Thyroid gland (tissue), 4 donors: ENCODE measurements around the gene YBX3. TPM values are rescaled to one million over a fixed set of nuclear protein-coding genes. Genes with fewer than 3 reads are reported as not detected.
A peak's percentile ranks its signal among the peaks of the same experiment; 100 is the strongest.

Experiments used
- DNase-seq, 2 donors: peaks; one replicate each; pipeline ENCODE4 v3.0.0-alpha.2; 2019
- H3K27ac ChIP-seq, 3 donors: fragments of 200-600 bp; sonication (generic); 1 replicate in 2 of 3; 2 replicates in 1 of 3; pipeline ENCODE4 v1.5.1; 2016 to 2019; ENCODE audit warnings: mild to moderate bottlenecking in 1 of 3, moderate library complexity in 1 of 3
- H3K27me3 ChIP-seq: fragments of 200-600 bp; sonication (generic); one replicate; pipeline ENCODE4 v1.5.1; 2019
- H3K36me3 ChIP-seq, 2 donors: fragments of 200-600 bp; sonication (generic); one replicate each; pipeline ENCODE4 v1.5.1; 2016 to 2019
- H3K4me1 ChIP-seq, 2 donors: fragments of 200-600 bp; sonication (generic); one replicate each; pipeline ENCODE4 v1.5.1; 2017 to 2019
- H3K4me3 ChIP-seq, 3 donors: fragments of 200-600 bp; sonication (generic); replicated peaks in 1 of 3; 1 replicate in 2 of 3; 2 replicates in 1 of 3; pipeline ENCODE4 v1.5.1; 2016; ENCODE audit warnings: mild to moderate bottlenecking in 1 of 3
- H3K9me3 ChIP-seq: fragments of 200-600 bp; sonication (generic); one replicate; pipeline ENCODE4 v1.5.1; 2017
- CTCF ChIP-seq, 6 experiments: fragments of 200-600 bp in 3 of 6; fragments of 450-650 bp in 3 of 6; sonication (generic) in 3 of 6; IDR thresholded peaks; one replicate each; pipeline ENCODE4 v1.5.1; 2016 to 2019; ENCODE audit warnings: antibody characterized with exemption in 6 of 6, mild to moderate bottlenecking in 2 of 6, inconsistent platforms in 1 of 6, moderate library complexity in 1 of 6
- POLR2A ChIP-seq, 2 donors: fragments of 450-650 bp; IDR thresholded peaks; one replicate each; pipeline ENCODE4 v1.6.1; 2017; ENCODE audit warnings: antibody characterized with exemption in 2 of 2, mild to moderate bottlenecking in 2 of 2, moderate library complexity in 1 of 2
- WGBS, 2 donors: methylation state at CpG; one replicate each; pipeline ENCODE4 v1.1.5; 2017; 5-methylcytosine and 5-hydroxymethylcytosine counted together
- intact Hi-C: fragments of 100-400 bp; cut with DNase I; formaldehyde crosslinking; loops from one replicate; pipeline ENCODE4 v1.15.1; 2023
- total RNA-seq, 4 donors: library from RNA; depleted of rRNA; stranded (reverse); fragments of >200 nt; gene quantifications; one replicate each; pipeline ENCODE4 v1.2.3, GENCODE V29; 2016

YBX3 gene
- total RNA-seq, 4 donors from 2014 or later = 123 to 351 (median 233) TPM

- no peaks in the 10 kb centered on the region for H3K27me3 ChIP-seq
- H3K9me3 ChIP-seq = no peaks in the 10 kb centered on the region
- TF ChIP-seq POLR2A (IDR thresholded peaks at IDR 0.05) (no peak), CTCF (IDR thresholded peaks at IDR 0.05) (no peak)
- no peak overlapping the region for H3K4me3 ChIP-seq
- H3K4me1 ChIP-seq = peaks cover 17 to 46% of the 10 kb centered on the region in 2 donors
- H3K36me3 ChIP-seq = peaks cover 32 to 41% of the 10 kb centered on the region in 2 donors
- peak overlapping the region in 2 of 3 donors; percentile 1 to 47 for H3K27ac ChIP-seq
- WGBS, 2 donors = 66 to 80% methylated on average over 4 of the region's 4 CpGs
- no peak for DNase-seq
- intact Hi-C loops = no loop called here
These were observed 6.8 kb downstream of the YBX3 start for GRCh38 chr12:10716277-10716676.

- Histone ChIP-seq H3K27ac (no peak overlapping the region), H3K36me3 (peaks cover 32 to 46% of the 10 kb centered on the region in 2 donors), H3K27me3 (no peaks in the 10 kb centered on the region), H3K4me3 (no peak overlapping the region), H3K4me1 (peaks cover 14 to 40% of the 10 kb centered on the region in 2 donors), H3K9me3 (no peaks in the 10 kb centered on the region)
- intact Hi-C loops = no loop called here
- WGBS, 2 donors = 92 to 95% methylated on average over 6 of the region's 6 CpGs
- DNase-seq = no peak
- TF ChIP-seq CTCF (IDR thresholded peaks at IDR 0.05) (no peak), POLR2A (IDR thresholded peaks at IDR 0.05) (no peak)
These were observed 7.6 kb downstream of the YBX3 start for GRCh38 chr12:10715491-10715890.

- TF ChIP-seq CTCF (IDR thresholded peaks at IDR 0.05) (no peak), POLR2A (IDR thresholded peaks at IDR 0.05) (no peak)
- intact Hi-C loops = no loop called here
- WGBS, 2 donors = 95 to 97% methylated on average over 16 of the region's 16 CpGs
- peaks cover 31 to 65% of the 10 kb centered on the region in 2 donors for H3K36me3 ChIP-seq
- no peaks in the 10 kb centered on the region for H3K9me3 ChIP-seq
- peaks cover 0 to 13% of the 10 kb centered on the region in 2 donors for H3K4me1 ChIP-seq
- H3K27ac ChIP-seq = no peak overlapping the region
- H3K27me3 ChIP-seq = no peaks in the 10 kb centered on the region
- H3K4me3 ChIP-seq = no peak overlapping the region
- DNase-seq = no peak
These were observed 13.3 kb downstream of the YBX3 start for GRCh38 chr12:10709808-10710207.

- 49 to 61% methylated on average over 4 of the region's 4 CpGs for WGBS, 2 donors
- Histone ChIP-seq H3K36me3 (peaks cover 29 to 59% of the 10 kb centered on the region in 2 donors), H3K4me1 (peaks cover 0 to 13% of the 10 kb centered on the region in 2 donors), H3K27me3 (no peaks in the 10 kb centered on the region), H3K9me3 (no peaks in the 10 kb centered on the region), H3K27ac (peak overlapping the region in 1 of 3 donors; percentile 21), H3K4me3 (no peak overlapping the region)
- intact Hi-C loops = no loop called here
- no peak for DNase-seq
- no peak for TF ChIP-seq POLR2A (IDR thresholded peaks at IDR 0.05)
These were observed 14.3 kb downstream of the YBX3 start for GRCh38 chr12:10708862-10709261.

GRCh38 chr12:10705655-10706054 lies 17.5 kb downstream of the YBX3 start:
- Histone ChIP-seq H3K4me1 (peaks cover 0 to 13% of the 10 kb centered on the region in 2 donors), H3K4me3 (no peak overlapping the region), H3K27ac (no peak overlapping the region), H3K9me3 (no peaks in the 10 kb centered on the region), H3K27me3 (no peaks in the 10 kb centered on the region), H3K36me3 (peaks cover 44 to 62% of the 10 kb centered on the region in 2 donors)
- intact Hi-C loops = no loop called here
- WGBS, 2 donors = 34 to 71% methylated on average over 2 of the region's 2 CpGs
- no peak for DNase-seq
- TF ChIP-seq CTCF (IDR thresholded peaks at IDR 0.05) (no peak), POLR2A (IDR thresholded peaks at IDR 0.05) (no peak)

- 94% methylated on average over 14 of the region's 14 CpGs for WGBS, 2 donors
- Histone ChIP-seq H3K27ac (no peak overlapping the region), H3K27me3 (no peaks in the 10 kb centered on the region), H3K9me3 (no peaks in the 10 kb centered on the region), H3K36me3 (peaks cover 48 to 64% of the 10 kb centered on the region in 2 donors), H3K4me1 (no peaks in the 10 kb centered on the region), H3K4me3 (no peak overlapping the region)
- TF ChIP-seq CTCF (IDR thresholded peaks at IDR 0.05) = no peak
- intact Hi-C loops = no loop called here
- no peak for DNase-seq
These were observed 21.3 kb downstream of the YBX3 start for GRCh38 chr12:10701843-10702242.
